ENCODE results near the gene PRKCA. TPM values are rescaled to one million over a fixed set of nuclear protein-coding genes. Genes with fewer than 3 reads are reported as not detected.

The PRKCA gene
- total and polyA plus RNA-seq, 9 donors: 9.1 to 67.6 (median 37.2) TPM

DNA sequence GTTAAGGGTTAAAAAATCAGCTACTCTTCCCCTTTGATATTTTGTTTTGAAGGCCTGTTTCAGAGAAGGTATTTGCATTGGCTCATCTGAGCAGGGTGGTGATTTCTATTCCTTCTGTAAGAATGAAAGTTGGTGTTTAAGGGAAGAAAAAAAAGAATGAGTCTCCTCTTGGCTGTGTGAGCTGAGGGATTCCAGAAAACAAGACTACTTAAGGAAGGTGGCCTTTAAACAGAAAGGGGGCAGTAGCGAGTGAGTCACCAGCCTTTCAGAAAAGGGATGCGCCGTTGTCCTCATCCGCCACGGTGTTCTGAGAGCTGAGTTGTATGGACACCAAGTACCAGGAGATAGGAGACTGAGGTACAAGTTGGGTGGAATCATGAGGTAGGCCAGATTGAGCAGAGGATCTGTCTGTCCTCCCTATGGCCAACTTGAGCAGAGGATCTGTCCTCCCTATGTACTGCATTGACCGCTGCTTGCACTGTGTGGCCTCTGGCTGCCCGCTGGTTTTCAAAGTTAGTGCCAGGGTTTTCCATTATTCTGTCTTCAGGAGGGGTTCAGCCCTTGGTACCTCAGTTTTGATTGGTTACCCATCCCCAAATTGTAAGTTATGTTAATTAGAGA lies 8.2 kb downstream of the PRKCA start:
- H3K9me3 ChIP-seq: no peaks in the 10 kb centered on the region
- no peaks in the 10 kb centered on the region for H3K36me3 ChIP-seq
- intact Hi-C loops (cut with DNase I): loop anchor here in 1 of 4 donors (2.0 kb wide), 1 partner anchor 40 kb away; no protein-coding TSS in a partner anchor
- no peaks in the 10 kb centered on the region for H3K27me3 ChIP-seq
- no peak overlapping the region for H3K4me3 ChIP-seq
- DNase-seq: no peak
- 96 to 97% (median 96%) methylated on average over 7 of the region's 7 CpGs for WGBS, 3 donors
- peaks cover 3% of the 10 kb centered on the region for H3K4me1 ChIP-seq (ENCODE audit: insufficient read depth)
- no peak overlapping the region for H3K27ac ChIP-seq
- no peak for TF ChIP-seq POLR2A (IDR thresholded peaks at IDR 0.05)
- TF ChIP-seq, protein P1, sequence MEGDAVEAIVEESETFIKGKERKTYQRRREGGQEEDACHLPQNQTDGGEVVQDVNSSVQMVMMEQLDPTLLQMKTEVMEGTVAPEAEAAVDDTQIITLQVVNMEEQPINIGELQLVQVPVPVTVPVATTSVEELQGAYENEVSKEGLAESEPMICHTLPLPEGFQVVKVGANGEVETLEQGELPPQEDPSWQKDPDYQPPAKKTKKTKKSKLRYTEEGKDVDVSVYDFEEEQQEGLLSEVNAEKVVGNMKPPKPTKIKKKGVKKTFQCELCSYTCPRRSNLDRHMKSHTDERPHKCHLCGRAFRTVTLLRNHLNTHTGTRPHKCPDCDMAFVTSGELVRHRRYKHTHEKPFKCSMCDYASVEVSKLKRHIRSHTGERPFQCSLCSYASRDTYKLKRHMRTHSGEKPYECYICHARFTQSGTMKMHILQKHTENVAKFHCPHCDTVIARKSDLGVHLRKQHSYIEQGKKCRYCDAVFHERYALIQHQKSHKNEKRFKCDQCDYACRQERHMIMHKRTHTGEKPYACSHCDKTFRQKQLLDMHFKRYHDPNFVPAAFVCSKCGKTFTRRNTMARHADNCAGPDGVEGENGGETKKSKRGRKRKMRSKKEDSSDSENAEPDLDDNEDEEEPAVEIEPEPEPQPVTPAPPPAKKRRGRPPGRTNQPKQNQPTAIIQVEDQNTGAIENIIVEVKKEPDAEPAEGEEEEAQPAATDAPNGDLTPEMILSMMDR (IDR thresholded peaks at IDR 0.05): no peak
- TF ChIP-seq EP300 (IDR thresholded peaks at IDR 0.05): no peak

DNA sequence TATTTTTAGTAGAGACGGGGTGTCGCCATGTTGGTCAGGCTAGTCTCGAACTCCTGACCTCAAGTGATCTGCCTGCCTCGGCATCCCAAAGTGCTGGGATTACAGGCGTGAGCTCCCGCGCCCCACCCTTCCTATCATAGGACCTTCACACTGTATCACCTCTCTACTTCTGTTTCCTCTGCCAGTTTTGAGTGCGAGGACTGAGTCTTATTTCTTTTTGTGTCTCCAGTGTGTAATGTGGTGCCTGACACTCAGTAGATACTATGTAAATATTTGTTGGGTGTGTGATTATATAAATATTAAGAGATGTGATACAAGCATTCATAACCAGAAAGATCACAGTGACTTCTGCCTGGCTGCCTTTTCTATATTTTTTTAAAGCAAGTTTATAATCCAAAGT lies 10.5 kb downstream of the PRKCA start:
- no peak for DNase-seq
- Histone ChIP-seq H3K9me3 (no peaks in the 10 kb centered on the region), H3K36me3 (no peaks in the 10 kb centered on the region), H3K4me3 (no peak overlapping the region), H3K27ac (no peak overlapping the region), H3K4me1 (ENCODE audit: insufficient read depth) (no peaks in the 10 kb centered on the region), H3K27me3 (no peaks in the 10 kb centered on the region)
- TF ChIP-seq POLR2A (IDR thresholded peaks at IDR 0.05) (no peak), EP300 (IDR thresholded peaks at IDR 0.05) (no peak)
- TF ChIP-seq, protein P1 (IDR thresholded peaks at IDR 0.05): no peak
- 89 to 95% (median 91%) methylated on average over 8 of the region's 8 CpGs for WGBS, 3 donors
- intact Hi-C loops (cut with DNase I): no loop called here

DNA sequence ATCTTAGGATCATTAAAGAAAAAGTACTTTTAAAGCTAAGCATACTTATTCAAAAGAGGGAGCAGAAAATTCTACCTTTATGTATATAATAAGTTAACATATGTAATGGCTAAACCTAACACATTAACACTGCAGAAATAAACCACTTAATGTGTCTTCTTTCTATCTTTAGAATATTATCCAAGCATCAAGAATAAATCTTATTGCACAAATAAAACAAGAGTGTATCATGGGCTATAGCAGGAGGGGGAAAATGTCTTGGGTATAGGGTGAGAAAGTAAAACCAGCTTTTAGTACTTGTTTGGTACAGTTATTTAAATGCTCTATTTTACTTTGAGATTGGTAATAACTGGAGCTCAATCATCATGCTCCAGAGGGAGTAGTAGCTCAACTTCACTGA lies 10.9 kb downstream of the PRKCA start:
- TF ChIP-seq POLR2A (IDR thresholded peaks at IDR 0.05): no peak
- no peak for TF ChIP-seq EP300 (IDR thresholded peaks at IDR 0.05)
- TF ChIP-seq, protein P1 (IDR thresholded peaks at IDR 0.05): no peak
- Histone ChIP-seq H3K4me1 (ENCODE audit: insufficient read depth) (no peaks in the 10 kb centered on the region), H3K27me3 (no peaks in the 10 kb centered on the region), H3K27ac (no peak overlapping the region), H3K4me3 (no peak overlapping the region), H3K9me3 (no peaks in the 10 kb centered on the region), H3K36me3 (no peaks in the 10 kb centered on the region)
- no peak for DNase-seq
- intact Hi-C loops (cut with DNase I): no loop called here

DNA sequence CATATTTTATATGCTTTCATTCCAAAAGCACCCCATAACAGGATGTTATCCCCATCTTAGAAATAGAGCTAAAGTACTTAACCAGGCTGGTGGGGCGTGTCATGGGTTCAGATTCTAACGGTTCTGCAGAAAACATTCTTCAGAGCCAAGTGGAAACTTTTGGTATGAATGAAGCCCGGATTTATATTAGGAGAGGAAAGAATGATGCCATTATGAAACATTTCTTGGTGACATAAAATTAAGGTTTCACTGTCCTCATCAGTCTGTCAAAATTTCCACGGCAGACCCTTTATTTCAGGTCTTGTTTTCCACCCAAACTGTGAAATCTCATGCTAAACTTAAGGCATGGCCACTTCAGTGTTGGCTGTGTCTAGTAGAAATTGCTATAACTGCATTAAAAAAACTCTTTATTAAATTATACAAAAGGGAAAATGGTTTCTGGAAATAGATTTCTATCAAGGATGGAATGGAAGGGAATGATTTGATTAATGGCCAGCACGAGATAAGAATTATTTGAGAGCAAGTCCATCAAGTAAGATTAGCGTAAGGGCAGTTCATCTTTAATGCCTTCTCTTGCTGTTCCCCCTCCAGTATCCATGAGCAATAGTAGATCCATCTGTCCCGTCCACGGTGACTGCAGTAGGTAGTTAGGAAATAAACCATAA lies 11.7 kb downstream of the PRKCA start:
- no peak for TF ChIP-seq POLR2A (IDR thresholded peaks at IDR 0.05)
- no peak for TF ChIP-seq EP300 (IDR thresholded peaks at IDR 0.05)
- TF ChIP-seq, protein P1 (IDR thresholded peaks at IDR 0.05): no peak
- Histone ChIP-seq H3K36me3 (no peaks in the 10 kb centered on the region), H3K27ac (no peak overlapping the region), H3K4me3 (no peak overlapping the region), H3K9me3 (no peaks in the 10 kb centered on the region), H3K4me1 (ENCODE audit: insufficient read depth) (no peaks in the 10 kb centered on the region), H3K27me3 (no peaks in the 10 kb centered on the region)
- WGBS, 3 donors: 90 to 92% (median 91%) methylated on average over 8 of the region's 8 CpGs
- intact Hi-C loops (cut with DNase I): no loop called here
- no peak for DNase-seq

Measured in ovary (tissue), 9 donors.